HepG2 (cell line): ENCODE measurements around the gene TMEM258. TPM values are rescaled to one million over a fixed set of nuclear protein-coding genes. Genes with fewer than 3 reads are reported as not detected.

Experiments used
- CENPX ChIP-seq: sonication (generic); formaldehyde crosslinking; IDR thresholded peaks from 2 replicates; pipeline ENCODE4 v1.9.0; 2021; ENCODE audit warnings: mild to moderate bottlenecking, missing genetic modification reagents, moderate library complexity
- EP300 ChIP-seq, 3 experiments: sonication (generic) in 1 of 3; formaldehyde crosslinking in 1 of 3; IDR thresholded peaks; 2 replicates each; pipeline versions ENCODE4 v1.5.1 to v1.6.1; 2011 to 2020; ENCODE audit warnings: low read depth in 2 of 3, low read length in 2 of 3, borderline replicate concordance in 1 of 3, improper control_type of control experiment in 1 of 3, mild to moderate bottlenecking in 1 of 3, missing genetic modification reagents in 1 of 3, moderate library complexity in 1 of 3
- GMEB1 ChIP-seq: sonication (generic); formaldehyde crosslinking; IDR thresholded peaks from 2 replicates; pipeline ENCODE4 v1.5.1; 2020; ENCODE audit warnings: missing genetic modification reagents, mild to moderate bottlenecking, borderline replicate concordance
- GTF3A ChIP-seq: sonication (generic); formaldehyde crosslinking; conservative IDR thresholded peaks from 2 replicates; pipeline ENCODE4 v1.4.0; 2020; ENCODE audit warnings: mild to moderate bottlenecking, missing genetic modification reagents
- GZF1 ChIP-seq: sonication (generic); formaldehyde crosslinking; IDR thresholded peaks from 2 replicates; pipeline ENCODE4 v1.5.1; 2020; ENCODE audit warnings: mild to moderate bottlenecking, missing genetic modification reagents
- HIC2 ChIP-seq: sonication (generic); formaldehyde crosslinking; IDR thresholded peaks from 2 replicates; pipeline ENCODE4 v1.9.0; 2022; ENCODE audit warnings: low read depth, missing genetic modification reagents
- IKZF1 ChIP-seq: fragments of 450-650 bp; IDR thresholded peaks from 2 replicates; pipeline ENCODE4 v1.7.1; 2016
- KMT2B ChIP-seq: IDR thresholded peaks from 2 replicates; pipeline ENCODE4 v1.6.1; 2016; ENCODE audit warnings: missing genetic modification reagents, missing compliant biosample characterization
- MTA3 ChIP-seq: sonication (generic); formaldehyde crosslinking; IDR thresholded peaks from 2 replicates; pipeline ENCODE4 v1.4.0; 2020; ENCODE audit warnings: missing genetic modification reagents
- NCOA5 ChIP-seq: sonication (generic); formaldehyde crosslinking; IDR thresholded peaks from 2 replicates; pipeline ENCODE4 v1.4.0; 2020; ENCODE audit warnings: missing genetic modification reagents
- NFKB2 ChIP-seq: sonication (generic); formaldehyde crosslinking; IDR thresholded peaks from 2 replicates; pipeline ENCODE4 v1.4.0; 2020; ENCODE audit warnings: missing genetic modification reagents, borderline replicate concordance
- SMARCE1 ChIP-seq: fragments of 450-650 bp; IDR thresholded peaks from 2 replicates; pipeline ENCODE4 v1.6.1; 2017; ENCODE audit warnings: borderline replicate concordance
- SNRNP70 ChIP-seq: fragments of 200-400 bp; formaldehyde crosslinking; IDR thresholded peaks from 2 replicates; pipeline ENCODE4 v1.6.1; 2017; ENCODE audit warnings: mild to moderate bottlenecking, low read depth, low read length, moderate library complexity
- YEATS4 ChIP-seq: sonication (generic); formaldehyde crosslinking; IDR thresholded peaks from 2 replicates; pipeline ENCODE4 v1.4.0; 2020; ENCODE audit warnings: missing genetic modification reagents, borderline replicate concordance
- ZNF281 ChIP-seq: sonication (generic); formaldehyde crosslinking; IDR thresholded peaks from 2 replicates; pipeline ENCODE4 v1.4.0; 2020; ENCODE audit warnings: missing genetic modification reagents, borderline replicate concordance
- ZNF3 ChIP-seq: IDR thresholded peaks from 2 replicates; pipeline ENCODE4 v1.7.0; 2017; ENCODE audit warnings: inconsistent platforms
- ZNF530 ChIP-seq: sonication (generic); formaldehyde crosslinking; IDR thresholded peaks from 2 replicates; pipeline ENCODE4 v1.5.0; 2020; ENCODE audit warnings: low read depth, mild to moderate bottlenecking, missing genetic modification reagents
- ZNF644 ChIP-seq: IDR thresholded peaks from 2 replicates; pipeline ENCODE4 v1.6.1; 2016; ENCODE audit warnings: low read depth
- ZNF776 ChIP-seq: sonication (generic); formaldehyde crosslinking; IDR thresholded peaks from 2 replicates; pipeline ENCODE4 v1.4.0; 2020; ENCODE audit warnings: mild to moderate bottlenecking, missing genetic modification reagents
- ZSCAN21 ChIP-seq: sonication (generic); formaldehyde crosslinking; IDR thresholded peaks from 2 replicates; pipeline ENCODE4 v1.8.0; 2022; ENCODE audit warnings: mild to moderate bottlenecking, missing genetic modification reagents, moderate library complexity, borderline replicate concordance
- ZSCAN9 ChIP-seq: IDR thresholded peaks from 2 replicates; pipeline ENCODE4 v1.6.1; 2016; ENCODE audit warnings: borderline replicate concordance
- polyA plus RNA-seq, 8 experiments: library from polyadenylated mRNA; depleted of rRNA in 3 of 8; stranded (reverse) in 7 of 8; unstranded in 1 of 8; fragments of >200 nt; fragmentation: Illumina TruSeq in 4 of 8; extraction: Trizol in 4 of 8; gene quantifications; 2 replicates each; pipeline versions ENCODE4 v1.2.1 to v1.2.3, GENCODE V29; 2011 to 2016; ENCODE audit warnings: low read depth in 4 of 8, missing spikeins in 1 of 8, mixed read lengths in 1 of 8; ENCODE audit not compliant: insufficient read depth in 1 of 8
- total RNA-seq, 5 experiments: library from RNA; depleted of rRNA; stranded (reverse); fragments of >200 nt; fragmentation: Illumina TruSeq; extraction: Trizol; gene quantifications; 2 replicates each; pipeline ENCODE4 v1.2.3, GENCODE V29; 2016; ENCODE audit warnings: low read depth in 1 of 5
- TF ChIP-seq, protein P1 (sequence below): sonication (generic); formaldehyde crosslinking; IDR thresholded peaks from 2 replicates; pipeline ENCODE4 v1.5.0; 2020; ENCODE audit warnings: mild to moderate bottlenecking, missing genetic modification reagents

TMEM258 gene
- total and polyA plus RNA-seq, 2 of the 13 experiments (the other 11 are each of a cell fraction or from before 2014, with no cell fraction given) = 175 to 424 TPM

GRCh38 chr11:61816736-61817455 is 24.5 kb upstream of the TMEM258 start, which contains the start of gene FADS1 (continued):
- no peak; the same call in 1 of the 2 replicates for TF ChIP-seq GTF3A (CRISPR knock-in tag)
- no peak for TF ChIP-seq SMARCE1
- TF ChIP-seq ZNF530 (CRISPR knock-in tag) = no peak
- TF ChIP-seq NFKB2 (CRISPR knock-in tag) = peak; percentile 78; the same call in 1 of the 2 replicates
- peak; percentile 86 for TF ChIP-seq GMEB1 (CRISPR knock-in tag)
- TF ChIP-seq ZNF776 (CRISPR knock-in tag) = peak; percentile 91
- no peak for TF ChIP-seq SNRNP70
- no peak for TF ChIP-seq ZNF281 (CRISPR knock-in tag)
- peak; percentile 88 for TF ChIP-seq HIC2 (CRISPR knock-in tag)
- TF ChIP-seq ZSCAN9 (CRISPR knock-in tag) = no peak; the same call in 1 of the 2 replicates
- TF ChIP-seq MTA3 (CRISPR knock-in tag) = no peak
- no peak for TF ChIP-seq GZF1 (CRISPR knock-in tag)
- peak; percentile 71; the same call in 1 of the 2 replicates for TF ChIP-seq KMT2B (CRISPR knock-in tag)
- TF ChIP-seq IKZF1 = no peak
- no peak for TF ChIP-seq ZNF3 (CRISPR knock-in tag)
- TF ChIP-seq EP300 (IDR thresholded peaks at IDR 0.05; ENCODE audit: low read depth in 2 of 2, low read length in 2 of 2) = 0 out of 4 replicates have a peak, but pooled peaks of 1 of the 2 experiments have one; percentile 10
- TF ChIP-seq EP300 (CRISPR knock-in tag; IDR thresholded peaks at IDR 0.05; ENCODE audit: borderline replicate concordance) = no peak
- no peak for TF ChIP-seq NCOA5
- TF ChIP-seq YEATS4 = peak; percentile 89; the same call in 1 of the 2 replicates
- TF ChIP-seq ZSCAN21 (CRISPR knock-in tag) = peak; percentile 79; the same call in 1 of the 2 replicates
- TF ChIP-seq ZNF644 (CRISPR knock-in tag) = peak; percentile 28; the same call in 1 of the 2 replicates
- TF ChIP-seq, protein P1, sequence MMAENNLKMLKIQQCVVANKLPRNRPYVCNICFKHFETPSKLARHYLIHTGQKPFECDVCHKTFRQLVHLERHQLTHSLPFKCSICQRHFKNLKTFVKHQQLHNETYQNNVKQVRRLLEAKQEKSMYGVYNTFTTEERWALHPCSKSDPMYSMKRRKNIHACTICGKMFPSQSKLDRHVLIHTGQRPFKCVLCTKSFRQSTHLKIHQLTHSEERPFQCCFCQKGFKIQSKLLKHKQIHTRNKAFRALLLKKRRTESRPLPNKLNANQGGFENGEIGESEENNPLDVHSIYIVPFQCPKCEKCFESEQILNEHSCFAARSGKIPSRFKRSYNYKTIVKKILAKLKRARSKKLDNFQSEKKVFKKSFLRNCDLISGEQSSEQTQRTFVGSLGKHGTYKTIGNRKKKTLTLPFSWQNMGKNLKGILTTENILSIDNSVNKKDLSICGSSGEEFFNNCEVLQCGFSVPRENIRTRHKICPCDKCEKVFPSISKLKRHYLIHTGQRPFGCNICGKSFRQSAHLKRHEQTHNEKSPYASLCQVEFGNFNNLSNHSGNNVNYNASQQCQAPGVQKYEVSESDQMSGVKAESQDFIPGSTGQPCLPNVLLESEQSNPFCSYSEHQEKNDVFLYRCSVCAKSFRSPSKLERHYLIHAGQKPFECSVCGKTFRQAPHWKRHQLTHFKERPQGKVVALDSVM (CRISPR knock-in tag) = no peak; the same call in 1 of the 2 replicates
- TF ChIP-seq CENPX (CRISPR knock-in tag) = no peak
